ENCODE results near the gene DHRS2. TPM values are rescaled to one million over a fixed set of nuclear protein-coding genes. Genes with fewer than 3 reads are reported as not detected.
"Not testable (repeated sequence)": the region's sequence is repeated elsewhere in the genome, so short reads cannot be mapped to it uniquely, and the experiment has no call there.

The DHRS2 gene
- total and polyA plus RNA-seq, 9 donors = 0.05 to 0.23 (median 0.09) TPM; not detected in 2

DNA sequence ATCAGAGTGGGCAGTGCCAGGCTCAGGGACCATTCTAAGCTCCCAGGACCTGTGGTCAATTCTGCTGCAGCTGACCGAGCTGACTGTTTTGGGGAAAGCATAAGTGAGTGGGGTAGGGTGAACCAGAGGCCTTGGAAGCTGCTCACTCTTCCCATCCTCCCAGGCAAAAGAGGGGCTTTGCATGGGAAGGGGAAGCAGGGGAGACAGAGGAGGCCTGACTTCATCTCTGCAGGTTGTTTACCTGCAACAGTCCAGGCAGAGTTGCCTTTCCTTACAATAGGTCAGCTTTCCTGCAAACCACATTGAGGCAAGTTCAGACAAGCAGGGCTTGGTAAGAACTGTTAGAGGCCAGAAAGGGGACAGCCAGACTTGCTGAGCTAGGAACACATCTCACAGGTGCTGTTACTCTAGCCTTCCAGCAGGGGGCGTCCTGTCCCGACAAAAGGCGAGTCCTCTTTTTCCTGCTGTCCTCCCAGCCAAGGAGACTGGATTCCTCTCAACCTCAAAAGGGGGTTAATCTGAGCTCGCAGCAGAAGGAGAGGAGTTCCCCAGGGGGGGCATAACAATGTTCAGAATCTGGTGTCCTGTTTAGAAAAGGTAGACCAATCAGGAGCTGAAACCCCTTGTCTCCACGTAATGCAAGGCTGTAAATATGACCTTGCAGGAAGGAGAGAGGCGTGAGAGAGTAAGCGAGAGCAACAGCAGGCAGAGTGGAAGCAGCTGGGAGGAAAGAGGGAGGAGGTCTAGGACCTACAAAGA, 4.3 kb upstream of the DHRS2 start:
- Histone ChIP-seq H3K4me3 (ENCODE audit: low read length) (peak overlapping the region; percentile 11), H3K27ac (ENCODE audit: low read length) (no peak overlapping the region), H3K9me3 (replicated peaks; ENCODE audit: control insufficient read depth, low read depth, low read length) (no peaks in the 10 kb centered on the region), H3K36me3 (ENCODE audit: control insufficient read depth, insufficient read depth, low read length) (no peaks in the 10 kb centered on the region), H3K27me3 (ENCODE audit: control insufficient read depth, insufficient read depth, low read length) (peaks cover 2% of the 10 kb centered on the region), H3K4me1 (ENCODE audit: control insufficient read depth, insufficient read depth, low read length) (peaks cover 14% of the 10 kb centered on the region)
- 0% methylated on average over 5 of the region's 8 CpGs for WGBS (ENCODE audit: insufficient coverage)
- DNase-seq = peak; percentile 91

DNA sequence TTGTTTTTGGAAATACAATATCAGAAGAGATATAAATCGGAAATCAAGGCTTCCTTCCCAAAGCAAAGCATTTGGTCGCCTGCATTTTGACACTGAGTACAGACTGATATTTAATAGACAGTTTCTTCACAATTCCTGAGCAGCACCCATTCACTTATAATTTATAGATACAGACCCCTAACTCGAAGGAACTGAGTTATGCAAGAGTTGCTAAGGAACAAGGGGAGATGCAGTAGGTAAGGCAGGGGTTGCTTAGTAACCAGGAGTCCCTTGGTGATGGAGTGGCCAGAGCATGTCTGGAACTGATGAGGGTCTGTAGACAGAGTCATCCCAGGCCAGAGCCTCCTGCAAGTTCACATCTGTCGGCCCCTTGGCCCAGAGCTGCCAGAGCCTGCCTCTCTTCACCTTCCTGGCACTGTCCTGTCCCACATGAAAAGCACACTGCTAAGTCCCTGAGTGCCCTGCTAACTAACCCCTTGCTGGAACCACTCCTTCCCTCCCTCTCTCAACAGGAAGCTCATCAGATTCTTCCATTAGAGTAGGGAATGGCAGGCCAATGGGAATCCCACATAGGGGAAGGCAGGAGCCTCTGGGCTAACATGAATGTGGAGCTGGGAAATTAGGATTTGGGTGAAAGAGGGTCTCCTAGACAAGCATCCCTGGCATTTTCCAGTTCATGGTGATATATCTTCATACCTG, 3.6 kb upstream of the DHRS2 start:
- H3K4me3 ChIP-seq (ENCODE audit: low read length) = no peak overlapping the region
- peaks cover 2% of the 10 kb centered on the region for H3K27me3 ChIP-seq (ENCODE audit: control insufficient read depth, insufficient read depth, low read length)
- H3K36me3 ChIP-seq (ENCODE audit: control insufficient read depth, insufficient read depth, low read length) = no peaks in the 10 kb centered on the region
- no peak for DNase-seq
- WGBS (ENCODE audit: insufficient coverage) = 36% methylated on average over 1 of the region's 4 CpGs
- no peak overlapping the region for H3K27ac ChIP-seq (ENCODE audit: low read length)
- no peaks in the 10 kb centered on the region for H3K9me3 ChIP-seq (replicated peaks; ENCODE audit: control insufficient read depth, low read depth, low read length)
- H3K4me1 ChIP-seq (ENCODE audit: control insufficient read depth, insufficient read depth, low read length) = peaks cover 14% of the 10 kb centered on the region

DNA sequence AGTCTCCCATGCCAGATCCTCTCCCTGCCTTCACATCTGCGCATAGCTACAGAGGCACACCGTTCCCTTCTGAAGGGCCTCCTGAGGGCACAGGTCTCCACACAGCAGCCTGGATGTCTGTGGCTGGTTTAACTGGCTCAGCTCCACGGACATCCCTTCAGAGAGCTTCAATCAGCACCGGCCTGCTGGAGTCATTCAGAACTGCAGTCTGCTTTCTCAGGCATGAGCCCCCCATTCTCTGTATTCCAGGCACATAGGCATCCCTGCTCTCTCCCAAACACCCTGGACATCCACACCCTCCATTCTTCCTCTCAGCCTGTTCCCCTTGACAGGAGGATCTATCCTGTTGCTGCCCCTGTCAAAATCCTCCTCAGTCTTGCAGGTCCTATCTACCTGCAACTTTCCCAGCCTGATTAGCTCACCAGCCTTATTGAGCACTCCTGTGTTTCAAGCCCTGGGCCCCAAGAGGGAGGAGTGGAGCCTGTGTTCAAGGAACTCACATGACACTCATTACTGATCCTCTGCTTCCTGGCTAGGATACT, 2.9 kb upstream of the DHRS2 start:
- H3K4me1 ChIP-seq (ENCODE audit: control insufficient read depth, insufficient read depth, low read length) = peaks cover 14% of the 10 kb centered on the region
- no peaks in the 10 kb centered on the region for H3K36me3 ChIP-seq (ENCODE audit: control insufficient read depth, insufficient read depth, low read length)
- 39% methylated on average over 4 of the region's 4 CpGs for WGBS (ENCODE audit: insufficient coverage)
- H3K27me3 ChIP-seq (ENCODE audit: control insufficient read depth, insufficient read depth, low read length) = peaks cover 2% of the 10 kb centered on the region
- H3K4me3 ChIP-seq (ENCODE audit: low read length) = no peak overlapping the region
- H3K9me3 ChIP-seq (replicated peaks; ENCODE audit: control insufficient read depth, low read depth, low read length) = no peaks in the 10 kb centered on the region
- DNase-seq = no peak
- H3K27ac ChIP-seq (ENCODE audit: low read length) = no peak overlapping the region

DNA sequence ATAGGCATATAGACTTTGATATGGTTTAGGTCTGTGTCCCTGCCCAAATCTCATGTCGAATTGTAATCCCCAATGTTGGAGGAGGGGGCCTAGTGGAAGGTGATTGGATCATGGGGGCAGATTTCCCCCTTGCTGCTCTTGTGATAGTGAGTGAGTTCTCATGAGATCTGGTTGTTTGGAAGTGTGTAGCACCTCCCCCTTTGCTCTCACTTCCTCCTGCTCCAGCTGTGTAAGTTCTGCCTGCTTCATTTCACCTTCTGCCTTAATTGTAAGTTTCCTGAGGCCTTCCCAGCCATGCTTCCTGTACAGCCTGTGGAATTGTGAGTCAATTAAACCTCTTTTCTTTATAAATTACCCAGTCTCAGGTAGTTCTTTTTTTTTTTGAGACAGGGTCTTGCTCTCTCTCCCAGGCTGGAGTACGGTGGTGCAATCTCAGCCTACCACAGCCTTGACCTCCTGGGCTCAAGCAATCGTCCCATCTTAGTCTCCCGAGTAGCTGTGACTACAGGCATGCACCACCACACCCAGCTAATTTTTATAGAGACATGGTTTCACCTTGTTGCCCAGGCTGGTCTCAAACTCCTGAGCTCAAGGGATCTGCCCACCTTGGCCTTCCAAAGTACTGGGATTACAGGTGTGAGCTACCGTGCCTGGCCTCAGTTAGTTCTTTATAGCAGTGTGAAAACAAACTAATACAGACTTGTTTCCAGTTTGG, 1.3 kb upstream of the DHRS2 start:
- peaks cover 17% of the 10 kb centered on the region for H3K4me1 ChIP-seq (ENCODE audit: control insufficient read depth, insufficient read depth, low read length)
- DNase-seq; H3K27me3 ChIP-seq (ENCODE audit: control insufficient read depth, insufficient read depth, low read length); H3K9me3 ChIP-seq (replicated peaks; ENCODE audit: control insufficient read depth, low read depth, low read length); H3K4me3 ChIP-seq (ENCODE audit: low read length); H3K36me3 ChIP-seq (ENCODE audit: control insufficient read depth, insufficient read depth, low read length); H3K27ac ChIP-seq (ENCODE audit: low read length): not testable (repeated sequence)
- 90% methylated on average over 3 of the region's 5 CpGs for WGBS (ENCODE audit: insufficient coverage)

DNA sequence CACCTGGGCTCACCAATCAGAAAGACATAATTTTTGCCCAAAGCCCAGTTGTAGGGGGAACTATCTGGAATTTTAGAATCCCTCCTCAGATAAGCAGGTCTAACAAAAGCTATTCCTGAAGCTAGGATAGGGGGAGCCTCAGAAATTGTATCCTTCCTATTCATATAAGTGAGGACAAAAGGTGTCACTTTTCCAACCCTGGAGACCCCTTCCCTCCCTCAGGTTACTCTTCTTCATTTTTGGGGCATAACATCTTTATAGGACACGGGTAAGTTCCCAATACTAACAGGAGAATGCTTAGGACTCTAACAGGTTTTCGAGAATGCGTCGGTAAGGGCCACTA, 1.1 kb downstream of the DHRS2 start:
- not testable (repeated sequence) for DNase-seq; H3K27ac ChIP-seq (ENCODE audit: low read length); H3K9me3 ChIP-seq (replicated peaks; ENCODE audit: control insufficient read depth, low read depth, low read length); H3K36me3 ChIP-seq (ENCODE audit: control insufficient read depth, insufficient read depth, low read length); H3K4me3 ChIP-seq (ENCODE audit: low read length); H3K27me3 ChIP-seq (ENCODE audit: control insufficient read depth, insufficient read depth, low read length)
- H3K4me1 ChIP-seq (ENCODE audit: control insufficient read depth, insufficient read depth, low read length) = peaks cover 24% of the 10 kb centered on the region
- WGBS (ENCODE audit: insufficient coverage) = 57% methylated on average over 1 of the region's 4 CpGs

DNA sequence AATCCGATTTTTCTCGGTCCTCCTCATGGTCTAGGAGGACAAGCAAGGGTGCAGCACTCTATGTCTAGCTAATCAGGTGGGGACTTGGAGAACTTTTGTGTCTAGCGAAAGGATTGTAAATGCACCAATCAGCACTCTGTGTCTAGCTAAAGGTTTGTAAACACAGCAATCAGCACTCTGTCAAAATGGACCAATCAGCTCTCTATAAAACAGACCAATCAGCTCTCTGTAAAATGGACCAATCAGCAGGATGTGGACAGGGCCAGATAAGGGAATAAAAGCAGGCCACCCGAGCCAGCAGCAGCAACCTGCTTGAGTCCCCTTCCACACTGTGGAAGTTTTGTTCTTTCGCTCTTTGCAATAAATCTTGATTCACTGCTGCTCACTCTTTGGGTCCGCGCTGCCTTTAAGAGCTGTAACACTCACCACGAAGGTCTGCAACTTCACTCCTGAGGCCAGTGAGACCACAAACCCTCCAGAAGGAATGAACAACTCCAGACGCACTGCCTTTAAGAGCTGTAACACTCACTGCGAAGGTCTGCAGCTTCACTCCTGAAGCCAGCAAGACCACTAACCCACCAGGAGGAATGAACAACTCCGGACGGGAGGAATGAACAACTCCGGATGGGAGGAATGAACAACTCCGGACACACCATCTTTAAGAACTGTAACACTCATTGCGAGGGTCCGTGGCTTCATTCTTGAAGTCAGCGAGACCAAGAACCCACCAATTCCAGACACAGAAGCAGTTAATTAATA, 1.7 kb downstream of the DHRS2 start:
- not testable (repeated sequence) for DNase-seq; H3K9me3 ChIP-seq (replicated peaks; ENCODE audit: control insufficient read depth, low read depth, low read length); H3K27ac ChIP-seq (ENCODE audit: low read length); H3K27me3 ChIP-seq (ENCODE audit: control insufficient read depth, insufficient read depth, low read length); H3K4me3 ChIP-seq (ENCODE audit: low read length); H3K36me3 ChIP-seq (ENCODE audit: control insufficient read depth, insufficient read depth, low read length)
- 67% methylated on average over 7 of the region's 17 CpGs for WGBS (ENCODE audit: insufficient coverage)
- peaks cover 20% of the 10 kb centered on the region for H3K4me1 ChIP-seq (ENCODE audit: control insufficient read depth, insufficient read depth, low read length)

DNA sequence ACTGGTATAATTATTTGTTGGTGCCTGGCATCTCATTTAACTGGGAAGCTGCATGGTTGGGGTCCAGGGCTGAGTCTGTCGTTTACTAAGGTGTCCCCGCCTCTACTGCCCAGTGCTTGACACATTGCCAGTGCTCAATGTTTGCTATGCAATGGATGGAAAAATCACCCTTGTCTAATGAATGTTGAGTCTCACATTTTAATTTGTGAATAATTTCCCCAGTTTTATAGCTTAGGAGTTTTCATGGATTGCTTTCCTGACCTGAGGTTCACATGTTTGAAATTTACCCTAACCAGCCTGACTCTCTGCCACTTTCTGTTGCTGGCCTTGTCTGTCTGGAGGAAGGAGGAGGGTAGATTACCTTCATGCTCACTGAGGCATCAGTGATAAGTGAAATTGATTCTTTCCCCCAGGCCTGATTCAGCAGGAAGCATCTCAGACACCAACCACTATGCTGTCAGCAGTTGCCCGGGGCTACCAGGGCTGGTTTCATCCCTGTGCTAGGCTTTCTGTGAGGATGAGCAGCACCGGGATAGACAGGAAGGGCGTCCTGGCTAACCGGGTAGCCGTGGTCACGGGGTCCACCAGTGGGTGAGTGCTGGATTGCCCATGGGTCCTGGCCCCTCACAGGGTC, 2.4 kb downstream of the DHRS2 start:
- Histone ChIP-seq H3K36me3 (ENCODE audit: control insufficient read depth, insufficient read depth, low read length) (no peaks in the 10 kb centered on the region), H3K27me3 (ENCODE audit: control insufficient read depth, insufficient read depth, low read length) (peaks cover 2% of the 10 kb centered on the region), H3K27ac (ENCODE audit: low read length) (no peak overlapping the region), H3K9me3 (replicated peaks; ENCODE audit: control insufficient read depth, low read depth, low read length) (no peaks in the 10 kb centered on the region), H3K4me1 (ENCODE audit: control insufficient read depth, insufficient read depth, low read length) (peaks cover 20% of the 10 kb centered on the region), H3K4me3 (ENCODE audit: low read length) (no peak overlapping the region)
- WGBS (ENCODE audit: insufficient coverage) = 93% methylated on average over 5 of the region's 8 CpGs
- no peak for DNase-seq

DNA sequence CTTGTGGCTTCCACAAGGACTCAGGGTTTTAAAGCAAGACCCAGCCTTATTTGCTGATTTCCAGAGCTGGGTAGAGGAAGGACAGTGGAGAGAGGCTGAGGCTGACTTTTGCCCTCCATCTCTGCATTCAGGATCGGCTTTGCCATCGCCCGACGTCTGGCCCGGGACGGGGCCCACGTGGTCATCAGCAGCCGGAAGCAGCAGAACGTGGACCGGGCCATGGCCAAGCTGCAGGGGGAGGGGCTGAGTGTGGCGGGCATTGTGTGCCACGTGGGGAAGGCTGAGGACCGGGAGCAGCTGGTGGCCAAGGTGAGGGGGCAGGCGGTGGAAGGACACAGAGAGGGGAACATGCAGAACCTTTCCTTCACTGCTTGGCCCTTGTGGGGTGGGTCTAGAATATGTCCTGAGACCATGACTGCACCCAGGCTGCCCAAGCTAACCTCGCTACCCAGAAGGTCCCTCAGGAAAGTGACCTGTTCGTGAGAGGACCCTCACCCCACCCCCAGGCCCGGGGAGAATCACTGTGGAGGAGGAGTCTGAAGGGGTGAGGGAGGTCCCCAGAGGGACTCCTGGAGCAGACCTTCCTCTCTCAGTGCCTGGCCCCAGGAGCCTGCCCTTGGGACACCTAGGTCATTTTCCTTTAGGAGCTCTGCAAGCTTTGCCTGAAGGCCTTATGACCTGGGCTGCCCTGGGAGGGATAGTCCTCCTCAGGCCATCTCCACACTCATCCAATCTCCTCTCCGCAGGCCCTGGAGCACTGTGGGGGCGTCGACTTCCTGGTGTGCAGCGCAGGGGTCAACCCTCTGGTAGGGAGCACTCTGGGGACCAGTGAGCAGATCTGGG, 3.1 kb downstream of the DHRS2 start:
- Histone ChIP-seq H3K27me3 (ENCODE audit: control insufficient read depth, insufficient read depth, low read length) (peaks cover 2% of the 10 kb centered on the region), H3K4me3 (ENCODE audit: low read length) (no peak overlapping the region), H3K4me1 (ENCODE audit: control insufficient read depth, insufficient read depth, low read length) (peaks cover 20% of the 10 kb centered on the region), H3K9me3 (replicated peaks; ENCODE audit: control insufficient read depth, low read depth, low read length) (no peaks in the 10 kb centered on the region), H3K27ac (ENCODE audit: low read length) (no peak overlapping the region), H3K36me3 (ENCODE audit: control insufficient read depth, insufficient read depth, low read length) (no peaks in the 10 kb centered on the region)
- 90% methylated on average over 6 of the region's 21 CpGs for WGBS (ENCODE audit: insufficient coverage)
- DNase-seq = no peak
